Psoas muscle (tissue), 8 donors: ENCODE measurements around the gene ANKMY1. TPM values are rescaled to one million over a fixed set of nuclear protein-coding genes. Genes with fewer than 3 reads are reported as not detected.
A peak's percentile ranks its signal among the peaks of the same experiment; 100 is the strongest.

Experiments
- ATAC-seq, 4 donors: fragments of 200-7000 bp; cut with Tn5 transposase; one replicate each; pipeline ENCODE4 v1.9.1; 2020; ENCODE audit warnings: moderate library complexity in 3 of 4, mild to moderate bottlenecking in 2 of 4
- DNase-seq, 2 donors: peaks; one replicate each; pipeline ENCODE4 v3.0.0-alpha.2; 2020
- H3K27ac ChIP-seq: fragments of 200-600 bp; one replicate; pipeline ENCODE4 v1.8.0; 2022
- H3K27me3 ChIP-seq, 3 donors: fragments of 200-600 bp in 1 of 3; one replicate each; pipeline versions ENCODE4 v1.6.1 to v1.8.0; 2013 to 2022; ENCODE audit warnings: low read length in 2 of 3, mild to moderate bottlenecking in 2 of 3, moderate library complexity in 1 of 3; ENCODE audit not compliant: insufficient read depth in 3 of 3
- H3K36me3 ChIP-seq, 2 donors: fragments of 200-600 bp in 1 of 2; one replicate each; pipeline versions ENCODE4 v1.6.1 to v1.8.0; 2013 to 2022; ENCODE audit warnings: low read depth in 1 of 2, mild to moderate bottlenecking in 1 of 2, moderate library complexity in 1 of 2; ENCODE audit not compliant: insufficient read depth in 1 of 2
- H3K4me1 ChIP-seq: fragments of 200-600 bp; one replicate; pipeline ENCODE4 v1.8.0; 2022
- H3K4me3 ChIP-seq: fragments of 200-600 bp; one replicate; pipeline ENCODE4 v1.8.0; 2022; ENCODE audit warnings: mild to moderate bottlenecking
- H3K9me3 ChIP-seq: fragments of 200-600 bp; one replicate; pipeline ENCODE4 v1.8.0; 2022
- CTCF ChIP-seq: fragments of 200-600 bp; IDR thresholded peaks from one replicate; pipeline ENCODE4 v1.8.0; 2022; ENCODE audit warnings: antibody characterized with exemption
- WGBS, 3 donors: extraction: QIAGEN DNeasy Blood & Tissue Kit; methylation state at CpG; one replicate each; pipeline versions ENCODE4 v1.1.6 to v1.1.7; 2013; 5-methylcytosine and 5-hydroxymethylcytosine counted together
- intact Hi-C, 2 donors: fragments of 100-400 bp; cut with DNase I; formaldehyde crosslinking; loops; one replicate each; pipeline versions ENCODE4 v1.11.0 to v1.14.2; 2022
- polyA plus RNA-seq, 3 donors: library from polyadenylated mRNA; stranded (reverse); fragments of 200-250 nt; gene quantifications; one replicate each; pipeline ENCODE4 v1.2.3, GENCODE V29; 2013
- total RNA-seq, 4 donors: library from RNA; stranded (reverse); fragmentation: NEBNext Ultra II Directional in 2 of 4; extraction: Animal tissue kit (Norgen Biotek cat#: 25700) in 2 of 4; gene quantifications; one replicate each; pipeline versions ENCODE4 v1.2.1 to v1.2.4, GENCODE V29; 2021 to 2023
- donor health status: healthy with polysubstance abuse.
- donor health status: DM: no; HTN: no; CAD: no; lungs with moderate emphysema.
- donor health status: Bipolar disorder and iron deficiency.
- donor health status: healthy.
- donor health status: DM: yes; HTN: yes; CAD: no.
- donor health status: DM: no; HTN: no; CAD: no.
- donor health status: DM: no; HTN: no; CAD: no.
- donor health status: DM: yes; HTN: yes; CAD: no.

The ANKMY1 gene
- total and polyA plus RNA-seq, 7 donors, result 1.4 to 5.8 (median 3.0) TPM

- peak; percentile 4 to 43 for DNase-seq
- intact Hi-C loops, result no loop called here
These were observed 43.5 kb upstream of the ANKMY1 start for GRCh38 chr2:240601061-240601830.

GRCh38 chr2:240600451-240600961 lies 42.7 kb upstream of the ANKMY1 start:
- H3K27me3 ChIP-seq, result no peaks in the 10 kb centered on the region
- H3K4me1 ChIP-seq, result peaks cover 9% of the 10 kb centered on the region
- DNase-seq (peak; percentile 12 to 30), ATAC-seq (no peak)
- 90 to 93% (median 91%) methylated on average over 15 to 16 of the region's 16 CpGs for WGBS, 3 donors
- H3K4me3 ChIP-seq, result no peak overlapping the region
- no peak overlapping the region for H3K27ac ChIP-seq
- intact Hi-C loops, result no loop called here
- no peak for TF ChIP-seq CTCF
- no peaks in the 10 kb centered on the region for H3K9me3 ChIP-seq
- peaks cover 0 to 30% of the 10 kb centered on the region in 2 donors for H3K36me3 ChIP-seq

More at GRCh38 chr2:240601061-240601830, 43.5 kb upstream of the ANKMY1 start:
- no peaks in the 10 kb centered on the region for H3K27me3 ChIP-seq
- no peak for TF ChIP-seq CTCF
- H3K9me3 ChIP-seq, result no peaks in the 10 kb centered on the region
- no peak overlapping the region for H3K4me3 ChIP-seq
- no peak overlapping the region for H3K27ac ChIP-seq
- peaks cover 0 to 28% of the 10 kb centered on the region in 2 donors for H3K36me3 ChIP-seq
- H3K4me1 ChIP-seq, result peaks cover 3% of the 10 kb centered on the region
- 79 to 86% (median 83%) methylated on average over 20 of the region's 20 CpGs for WGBS, 3 donors
- no peak for ATAC-seq

- no peak for TF ChIP-seq CTCF
- intact Hi-C loops, result no loop called here
- ATAC-seq (no peak), DNase-seq (peak; percentile 6 to 43)
- peaks cover 0 to 33% of the 10 kb centered on the region in 2 donors for H3K36me3 ChIP-seq
- peaks cover 10% of the 10 kb centered on the region for H3K4me1 ChIP-seq
- no peak overlapping the region for H3K27ac ChIP-seq
- H3K4me3 ChIP-seq, result no peak overlapping the region
- no peaks in the 10 kb centered on the region for H3K27me3 ChIP-seq
- H3K9me3 ChIP-seq, result no peaks in the 10 kb centered on the region
- WGBS, 3 donors, result 91 to 93% (median 92%) methylated on average over 8 to 11 of the region's 11 CpGs
These were observed 41.4 kb upstream of the ANKMY1 start for GRCh38 chr2:240599141-240599583.

GRCh38 chr2:240598311-240598911 lies 40.6 kb upstream of the ANKMY1 start:
- TF ChIP-seq CTCF, result no peak
- WGBS, 3 donors, result 90 to 91% (median 91%) methylated on average over 16 to 17 of the region's 17 CpGs
- no peaks in the 10 kb centered on the region for H3K27me3 ChIP-seq
- H3K9me3 ChIP-seq, result no peaks in the 10 kb centered on the region
- no peak overlapping the region for H3K4me3 ChIP-seq
- DNase-seq (peak; percentile 11 to 48), ATAC-seq (no peak)
- peaks cover 10% of the 10 kb centered on the region for H3K4me1 ChIP-seq
- intact Hi-C loops, result no loop called here
- H3K27ac ChIP-seq, result no peak overlapping the region
- H3K36me3 ChIP-seq, result peaks cover 0 to 40% of the 10 kb centered on the region in 2 donors
